Peyer's patch (tissue), 4 donors: Measurements from ENCODE around the gene MAB21L4. TPM values are rescaled to one million over a fixed set of nuclear protein-coding genes. Genes with fewer than 3 reads are reported as not detected.
A peak's percentile ranks its signal among the peaks of the same experiment; 100 is the strongest.
"Not testable (repeated sequence)": the region's sequence is repeated elsewhere in the genome, so short reads cannot be mapped to it uniquely, and the experiment has no call there.

Experiments
- DNase-seq, 3 donors: peaks; one replicate each; pipeline ENCODE4 v3.0.0-alpha.2; 2017 to 2019
- H3K27ac ChIP-seq, 4 donors: fragments of 200-600 bp; sonication (generic); one replicate each; pipeline ENCODE4 v1.5.1; 2016 to 2019
- H3K27me3 ChIP-seq, 2 donors: fragments of 200-600 bp; sonication (generic); one replicate each; pipeline ENCODE4 v1.5.1; 2019
- H3K36me3 ChIP-seq, 3 donors: fragments of 200-600 bp; sonication (generic); one replicate each; pipeline ENCODE4 v1.5.1; 2016 to 2019
- H3K4me1 ChIP-seq, 4 donors: fragments of 200-600 bp; sonication (generic); one replicate each; pipeline ENCODE4 v1.5.1; 2016 to 2019
- H3K4me3 ChIP-seq, 4 donors: fragments of 200-600 bp; sonication (generic); 1 replicate in 3 of 4; 2 replicates in 1 of 4; pipeline ENCODE4 v1.5.1; 2016 to 2019; ENCODE audit warnings: mild to moderate bottlenecking in 1 of 4
- H3K9me3 ChIP-seq, 4 donors: fragments of 200-600 bp; sonication (generic); one replicate each; pipeline ENCODE4 v1.5.1; 2016 to 2019; ENCODE audit warnings: mild to moderate bottlenecking in 1 of 4
- POLR2A ChIP-seq, 2 donors: fragments of 450-650 bp; IDR thresholded peaks; one replicate each; pipeline ENCODE4 v1.5.1; 2017; ENCODE audit warnings: antibody characterized with exemption in 2 of 2, mild to moderate bottlenecking in 2 of 2, moderate library complexity in 2 of 2
- total RNA-seq, 4 donors: library from RNA; depleted of rRNA; stranded (reverse); fragments of >200 nt; gene quantifications; one replicate each; pipeline ENCODE4 v1.1.0, GENCODE V29; 2016
- TF ChIP-seq, protein P1 (sequence below), 6 experiments: fragments of 450-650 bp in 4 of 6; fragments of 200-600 bp in 2 of 6; sonication (generic) in 1 of 6; IDR thresholded peaks; one replicate each; pipeline ENCODE4 v1.5.1; 2017 to 2019; ENCODE audit warnings: antibody characterized with exemption in 6 of 6, mild to moderate bottlenecking in 3 of 6, moderate library complexity in 1 of 6

MAB21L4 gene
- total RNA-seq, 4 donors from 2014 or later = 2.1 to 6.1 (median 3.7) TPM; not detected in 1

GRCh38 chr2:240847817-240848216 lies 48.1 kb downstream of the MAB21L4 start:
- H3K4me1 ChIP-seq = no peaks in the 10 kb centered on the region
- H3K9me3 ChIP-seq = no peaks in the 10 kb centered on the region
- H3K4me3 ChIP-seq = no peak overlapping the region
- no peak for DNase-seq
- H3K27me3 ChIP-seq = no peaks in the 10 kb centered on the region
- TF ChIP-seq POLR2A (IDR thresholded peaks at IDR 0.05) = no peak
- TF ChIP-seq, protein P1, sequence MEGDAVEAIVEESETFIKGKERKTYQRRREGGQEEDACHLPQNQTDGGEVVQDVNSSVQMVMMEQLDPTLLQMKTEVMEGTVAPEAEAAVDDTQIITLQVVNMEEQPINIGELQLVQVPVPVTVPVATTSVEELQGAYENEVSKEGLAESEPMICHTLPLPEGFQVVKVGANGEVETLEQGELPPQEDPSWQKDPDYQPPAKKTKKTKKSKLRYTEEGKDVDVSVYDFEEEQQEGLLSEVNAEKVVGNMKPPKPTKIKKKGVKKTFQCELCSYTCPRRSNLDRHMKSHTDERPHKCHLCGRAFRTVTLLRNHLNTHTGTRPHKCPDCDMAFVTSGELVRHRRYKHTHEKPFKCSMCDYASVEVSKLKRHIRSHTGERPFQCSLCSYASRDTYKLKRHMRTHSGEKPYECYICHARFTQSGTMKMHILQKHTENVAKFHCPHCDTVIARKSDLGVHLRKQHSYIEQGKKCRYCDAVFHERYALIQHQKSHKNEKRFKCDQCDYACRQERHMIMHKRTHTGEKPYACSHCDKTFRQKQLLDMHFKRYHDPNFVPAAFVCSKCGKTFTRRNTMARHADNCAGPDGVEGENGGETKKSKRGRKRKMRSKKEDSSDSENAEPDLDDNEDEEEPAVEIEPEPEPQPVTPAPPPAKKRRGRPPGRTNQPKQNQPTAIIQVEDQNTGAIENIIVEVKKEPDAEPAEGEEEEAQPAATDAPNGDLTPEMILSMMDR (IDR thresholded peaks at IDR 0.05) = no peak
- H3K36me3 ChIP-seq = no peaks in the 10 kb centered on the region
- no peak overlapping the region for H3K27ac ChIP-seq

DNA sequence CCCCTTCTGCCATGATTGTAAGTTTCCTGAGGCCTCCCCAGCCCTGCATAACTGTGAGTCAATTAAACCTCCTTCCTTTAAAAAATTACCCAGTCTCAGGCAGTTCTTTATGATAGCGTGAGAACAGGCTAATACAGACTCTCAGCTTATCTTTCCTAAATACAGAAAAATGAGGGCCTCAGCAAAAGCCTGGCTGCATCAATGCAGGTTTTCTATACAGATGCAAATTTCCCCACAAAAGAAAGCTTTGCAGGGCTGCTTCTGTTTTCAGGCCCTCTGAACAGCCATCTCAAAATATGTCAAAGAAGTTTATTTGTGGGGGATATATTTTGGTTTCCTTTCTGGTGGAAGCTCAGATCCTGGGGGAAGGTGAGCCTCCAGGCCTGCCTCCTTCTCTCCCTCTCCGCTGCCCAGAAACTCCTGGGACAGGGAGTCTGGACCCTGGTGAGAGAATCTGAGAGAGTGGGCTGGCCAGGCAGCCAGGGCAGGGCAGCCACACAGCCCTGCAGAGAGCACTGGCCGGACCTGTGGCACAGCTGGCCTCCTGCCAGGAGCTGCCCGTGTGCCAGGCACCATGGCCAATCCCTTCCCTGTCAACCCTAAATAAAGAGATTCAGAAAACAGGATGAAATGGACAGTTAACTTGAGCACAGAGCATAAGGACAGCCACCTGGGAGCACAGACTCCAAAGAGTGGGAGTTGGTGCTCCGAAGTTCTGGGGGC lies 48.9 kb downstream of the MAB21L4 start:
- H3K27ac ChIP-seq = no peak overlapping the region
- no peak for DNase-seq
- H3K9me3 ChIP-seq = no peaks in the 10 kb centered on the region
- no peaks in the 10 kb centered on the region for H3K27me3 ChIP-seq
- no peaks in the 10 kb centered on the region for H3K36me3 ChIP-seq
- TF ChIP-seq POLR2A (IDR thresholded peaks at IDR 0.05) = no peak
- TF ChIP-seq, protein P1 (IDR thresholded peaks at IDR 0.05) = no peak
- no peaks in the 10 kb centered on the region for H3K4me1 ChIP-seq
- no peak overlapping the region for H3K4me3 ChIP-seq

DNA sequence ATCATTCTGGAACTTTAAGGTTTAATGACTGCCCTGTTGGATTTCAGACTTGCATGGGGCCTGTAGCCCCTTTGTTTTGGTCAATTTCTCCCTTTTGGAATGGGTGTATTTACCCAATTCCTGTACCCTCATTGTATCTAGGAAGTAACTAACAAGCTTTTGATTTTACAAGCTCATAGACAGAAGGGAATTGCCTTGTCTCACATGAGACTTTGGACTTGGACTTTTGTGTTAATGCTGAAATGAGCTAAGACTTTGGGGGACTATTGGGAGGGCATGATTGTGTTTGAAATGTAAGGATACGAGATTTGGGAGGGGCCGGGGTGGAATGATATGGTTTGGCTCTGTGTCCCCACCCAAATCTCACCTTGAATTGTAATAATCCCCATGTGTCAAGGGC lies 49.6 kb downstream of the MAB21L4 start:
- not testable (repeated sequence) for H3K27me3 ChIP-seq, DNase-seq, H3K4me1 ChIP-seq, H3K36me3 ChIP-seq, H3K4me3 ChIP-seq, H3K9me3 ChIP-seq, H3K27ac ChIP-seq

- DNase-seq = no peak
- Histone ChIP-seq H3K4me1 (no peaks in the 10 kb centered on the region), H3K27ac (no peak overlapping the region), H3K4me3 (no peak overlapping the region), H3K27me3 (no peaks in the 10 kb centered on the region), H3K9me3 (no peaks in the 10 kb centered on the region), H3K36me3 (no peaks in the 10 kb centered on the region)
- TF ChIP-seq POLR2A (IDR thresholded peaks at IDR 0.05) = no peak
- TF ChIP-seq, protein P1 (IDR thresholded peaks at IDR 0.05) = peak in 4 of 6 experiments; percentile 37 to 53 (median 46)
These were observed 55.4 kb downstream of the MAB21L4 start for GRCh38 chr2:240840435-240841060.

DNA sequence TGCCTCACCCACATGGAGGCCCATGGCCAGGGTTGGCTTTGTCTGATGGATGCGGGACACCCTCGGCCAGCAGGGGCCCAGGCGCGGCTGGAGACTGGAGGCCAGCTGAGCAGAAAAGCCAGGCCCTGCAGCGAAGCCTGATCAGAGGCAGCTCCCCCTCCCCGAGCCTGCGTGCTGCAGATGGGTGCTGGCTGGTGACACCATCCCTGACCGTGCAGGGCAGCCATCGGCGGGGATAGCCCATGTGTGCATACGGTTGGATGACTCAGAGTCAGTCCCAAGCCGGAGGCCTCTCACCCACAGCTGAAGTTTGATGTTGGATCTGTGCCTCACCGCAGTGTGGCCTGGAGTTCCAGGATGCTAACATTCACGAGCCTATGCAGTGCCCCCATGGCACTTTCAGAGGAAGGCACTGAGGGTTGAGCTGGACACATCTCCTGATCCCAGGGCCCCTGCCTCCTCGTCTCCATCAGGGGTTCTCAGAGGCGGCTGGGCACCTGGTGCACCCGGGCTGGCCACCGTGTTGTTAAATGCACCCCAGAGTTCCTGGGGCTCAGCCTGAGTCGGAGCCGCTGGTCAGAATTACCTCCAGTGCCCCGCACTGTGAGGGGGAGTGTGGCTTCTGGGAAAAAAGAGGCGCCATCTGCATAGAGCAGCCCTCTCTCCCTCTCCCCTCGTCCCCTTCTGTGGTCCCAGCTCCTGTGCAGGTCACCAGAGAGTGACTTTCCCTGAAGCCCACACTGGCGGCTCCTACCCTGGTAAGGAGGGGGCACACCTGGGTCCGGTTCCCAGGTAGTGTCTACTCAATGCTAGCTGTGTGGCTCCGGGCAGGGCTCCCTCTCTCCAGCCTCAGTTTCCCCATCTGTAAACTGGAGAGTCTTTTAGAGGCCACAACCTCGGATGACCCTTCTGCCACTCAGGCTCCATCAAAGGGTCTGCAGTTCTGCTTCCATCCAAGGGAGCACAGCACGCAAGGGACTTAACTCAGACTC lies 56.5 kb downstream of the MAB21L4 start:
- DNase-seq = no peak
- Histone ChIP-seq H3K27me3 (no peaks in the 10 kb centered on the region), H3K4me1 (no peaks in the 10 kb centered on the region), H3K4me3 (no peak overlapping the region), H3K9me3 (no peaks in the 10 kb centered on the region), H3K27ac (no peak overlapping the region), H3K36me3 (no peaks in the 10 kb centered on the region)
- TF ChIP-seq, protein P1 (IDR thresholded peaks at IDR 0.05) = no peak
- no peak for TF ChIP-seq POLR2A (IDR thresholded peaks at IDR 0.05)
